Measurements from ENCODE around the gene HERC6.

Gene HERC6

DNA sequence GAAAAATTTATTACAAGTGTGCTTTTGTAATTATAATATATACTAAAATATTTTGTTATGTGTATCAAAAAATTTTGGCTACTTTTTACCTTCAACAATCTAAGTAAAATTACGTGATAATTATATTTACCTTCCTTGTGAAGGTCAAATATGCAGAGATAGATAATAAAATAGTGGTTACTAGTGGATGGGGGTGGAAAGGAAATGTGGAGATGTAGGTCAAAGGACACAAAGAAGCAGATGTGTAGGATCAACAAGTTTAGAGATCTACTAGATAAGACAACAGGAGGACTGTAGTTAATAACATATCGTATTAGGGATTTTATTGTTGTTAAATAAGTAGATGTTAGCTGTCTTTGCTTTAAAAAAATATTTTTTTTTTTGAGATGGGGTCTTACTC is 99.6 kb downstream of the HERC6 start:
- H3K27ac ChIP-seq (ENCODE audit: low read length) = no peak overlapping the region
- H3K4me1 ChIP-seq (ENCODE audit: control insufficient read depth in 1 of 2, insufficient read depth in 2 of 2, low read length in 2 of 2) = no peaks in the 10 kb centered on the region
- H3K4me3 ChIP-seq (ENCODE audit: low read depth in 1 of 2, low read length in 2 of 2) = no peak overlapping the region
- no peaks in the 10 kb centered on the region for H3K27me3 ChIP-seq (ENCODE audit: low read depth, low read length)
- H3K36me3 ChIP-seq (ENCODE audit: control insufficient read depth in 1 of 2, insufficient read depth in 2 of 2, low read length in 2 of 2) = peaks cover 0 to 5% of the 10 kb centered on the region in 2 donors
- no peaks in the 10 kb centered on the region for H3K9me3 ChIP-seq (ENCODE audit: control insufficient read depth in 1 of 2, low read length in 2 of 2)

GRCh38 chr4:88481537-88481936 is 102.9 kb downstream of the HERC6 start:
- Histone ChIP-seq H3K36me3 (ENCODE audit: control insufficient read depth in 1 of 2, insufficient read depth in 2 of 2, low read length in 2 of 2) (no peaks in the 10 kb centered on the region), H3K4me1 (ENCODE audit: control insufficient read depth in 1 of 2, insufficient read depth in 2 of 2, low read length in 2 of 2) (no peaks in the 10 kb centered on the region), H3K27ac (ENCODE audit: low read length) (no peak overlapping the region), H3K9me3 (ENCODE audit: control insufficient read depth in 1 of 2, low read length in 2 of 2) (no peaks in the 10 kb centered on the region), H3K4me3 (ENCODE audit: low read depth in 1 of 2, low read length in 2 of 2) (no peak overlapping the region), H3K27me3 (ENCODE audit: low read depth, low read length) (no peaks in the 10 kb centered on the region)

GRCh38 chr4:88489100-88489761 is 110.6 kb downstream of the HERC6 start:
- no peaks in the 10 kb centered on the region for H3K9me3 ChIP-seq (ENCODE audit: control insufficient read depth in 1 of 2, low read length in 2 of 2)
- H3K27ac ChIP-seq (ENCODE audit: low read length) = no peak overlapping the region
- H3K27me3 ChIP-seq (ENCODE audit: low read depth, low read length) = no peaks in the 10 kb centered on the region
- no peak overlapping the region for H3K4me3 ChIP-seq (ENCODE audit: low read depth in 1 of 2, low read length in 2 of 2)
- peaks cover 8 to 9% of the 10 kb centered on the region in 2 donors for H3K36me3 ChIP-seq (ENCODE audit: control insufficient read depth in 1 of 2, insufficient read depth in 2 of 2, low read length in 2 of 2)
- H3K4me1 ChIP-seq (ENCODE audit: control insufficient read depth in 1 of 2, insufficient read depth in 2 of 2, low read length in 2 of 2) = no peaks in the 10 kb centered on the region

Data from muscle layer of duodenum (tissue), 2 donors.